ENCODE results near the gene GAL3ST3.

DNA sequence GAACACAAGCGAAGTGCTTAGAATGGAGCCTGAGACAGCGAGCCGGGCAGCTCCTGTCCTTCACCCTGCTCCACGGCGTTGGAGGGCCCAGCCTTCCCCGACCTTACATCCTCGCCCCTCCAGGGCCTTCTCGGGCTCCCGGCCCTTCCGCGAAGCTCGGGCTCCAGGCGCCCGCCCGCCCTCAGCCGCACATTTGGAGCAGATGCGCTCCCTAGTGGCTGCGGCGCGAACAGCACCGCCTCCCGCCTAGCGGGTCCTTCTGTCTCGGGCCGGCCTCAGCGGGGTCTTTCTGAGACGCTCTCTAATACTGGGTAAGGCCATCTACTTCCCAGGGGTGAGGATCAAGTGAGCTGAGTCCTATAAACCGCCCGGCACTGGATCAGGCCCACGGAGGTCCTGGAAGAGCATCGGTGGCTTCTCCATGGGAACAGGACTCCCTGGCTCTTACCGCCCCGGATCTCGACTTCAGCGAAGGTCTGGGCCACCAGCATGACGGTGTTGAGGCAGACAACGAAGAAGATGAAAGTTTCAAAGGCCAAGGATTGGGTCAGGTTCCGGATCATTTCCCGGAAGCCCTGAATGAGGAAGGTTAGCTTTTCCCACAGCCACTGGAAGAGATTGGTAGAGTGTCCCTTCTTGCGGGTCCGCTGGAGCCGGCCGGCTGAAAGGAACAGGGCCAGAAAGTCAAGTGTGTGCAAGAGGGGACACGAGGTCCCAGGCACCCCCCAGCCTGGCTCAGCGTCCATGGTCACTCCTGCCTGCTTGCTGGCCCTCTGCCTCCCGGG, 26.4 kb downstream of the GAL3ST3 start:
- TF ChIP-seq, protein P1, sequence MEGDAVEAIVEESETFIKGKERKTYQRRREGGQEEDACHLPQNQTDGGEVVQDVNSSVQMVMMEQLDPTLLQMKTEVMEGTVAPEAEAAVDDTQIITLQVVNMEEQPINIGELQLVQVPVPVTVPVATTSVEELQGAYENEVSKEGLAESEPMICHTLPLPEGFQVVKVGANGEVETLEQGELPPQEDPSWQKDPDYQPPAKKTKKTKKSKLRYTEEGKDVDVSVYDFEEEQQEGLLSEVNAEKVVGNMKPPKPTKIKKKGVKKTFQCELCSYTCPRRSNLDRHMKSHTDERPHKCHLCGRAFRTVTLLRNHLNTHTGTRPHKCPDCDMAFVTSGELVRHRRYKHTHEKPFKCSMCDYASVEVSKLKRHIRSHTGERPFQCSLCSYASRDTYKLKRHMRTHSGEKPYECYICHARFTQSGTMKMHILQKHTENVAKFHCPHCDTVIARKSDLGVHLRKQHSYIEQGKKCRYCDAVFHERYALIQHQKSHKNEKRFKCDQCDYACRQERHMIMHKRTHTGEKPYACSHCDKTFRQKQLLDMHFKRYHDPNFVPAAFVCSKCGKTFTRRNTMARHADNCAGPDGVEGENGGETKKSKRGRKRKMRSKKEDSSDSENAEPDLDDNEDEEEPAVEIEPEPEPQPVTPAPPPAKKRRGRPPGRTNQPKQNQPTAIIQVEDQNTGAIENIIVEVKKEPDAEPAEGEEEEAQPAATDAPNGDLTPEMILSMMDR (IDR thresholded peaks at IDR 0.05; ENCODE audit: low read length): peak; percentile 96
- TF ChIP-seq EZH2phosphoT487 (IDR thresholded peaks at IDR 0.05; ENCODE audit: low read length) (no peak), EZH2 (optimal IDR thresholded peaks at IDR 0.05; ENCODE audit: low read depth, low read length) (no peak)

Data from MM.1S (cell line).